Activated gamma-delta T cell treated with anti-CD3 and anti-CD28 coated beads, Interleukin-2, amount 50 U/mL, for 16 hours (primary cell): ENCODE results near the gene PRKAG2.

Experiments
- DNase-seq: peaks from one replicate; pipeline ENCODE4 v3.0.0-alpha.2; 2020; ENCODE audit warnings: low read depth

Gene PRKAG2

GRCh38 chr7:151678227-151678604 is 198.7 kb downstream of the PRKAG2 start:
- no peak for DNase-seq

GRCh38 chr7:151677581-151678226 is 199.2 kb downstream of the PRKAG2 start:
- no peak for DNase-seq

DNA sequence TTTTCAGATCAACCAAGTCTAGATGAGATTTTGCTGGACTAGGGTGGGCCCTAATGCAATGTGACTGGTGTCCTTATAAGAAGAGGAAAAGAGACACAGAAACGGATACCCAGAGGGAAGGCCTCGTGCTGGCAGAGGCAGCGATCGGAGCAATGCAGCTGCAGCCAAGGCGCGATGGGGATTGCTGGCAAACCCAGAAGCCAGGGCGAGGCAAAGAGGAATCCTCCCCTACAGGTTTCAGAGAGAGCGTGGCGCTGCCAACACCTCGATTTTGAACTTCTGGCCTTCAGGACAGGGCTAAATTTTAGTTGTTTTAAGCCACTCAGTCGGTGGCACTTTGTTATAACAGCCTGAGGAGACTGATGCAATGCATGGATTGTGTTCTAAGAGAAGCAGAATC is 200.2 kb downstream of the PRKAG2 start:
- DNase-seq: no peak

GRCh38 chr7:151675196-151675920 is 201.6 kb downstream of the PRKAG2 start:
- no peak for DNase-seq

DNA sequence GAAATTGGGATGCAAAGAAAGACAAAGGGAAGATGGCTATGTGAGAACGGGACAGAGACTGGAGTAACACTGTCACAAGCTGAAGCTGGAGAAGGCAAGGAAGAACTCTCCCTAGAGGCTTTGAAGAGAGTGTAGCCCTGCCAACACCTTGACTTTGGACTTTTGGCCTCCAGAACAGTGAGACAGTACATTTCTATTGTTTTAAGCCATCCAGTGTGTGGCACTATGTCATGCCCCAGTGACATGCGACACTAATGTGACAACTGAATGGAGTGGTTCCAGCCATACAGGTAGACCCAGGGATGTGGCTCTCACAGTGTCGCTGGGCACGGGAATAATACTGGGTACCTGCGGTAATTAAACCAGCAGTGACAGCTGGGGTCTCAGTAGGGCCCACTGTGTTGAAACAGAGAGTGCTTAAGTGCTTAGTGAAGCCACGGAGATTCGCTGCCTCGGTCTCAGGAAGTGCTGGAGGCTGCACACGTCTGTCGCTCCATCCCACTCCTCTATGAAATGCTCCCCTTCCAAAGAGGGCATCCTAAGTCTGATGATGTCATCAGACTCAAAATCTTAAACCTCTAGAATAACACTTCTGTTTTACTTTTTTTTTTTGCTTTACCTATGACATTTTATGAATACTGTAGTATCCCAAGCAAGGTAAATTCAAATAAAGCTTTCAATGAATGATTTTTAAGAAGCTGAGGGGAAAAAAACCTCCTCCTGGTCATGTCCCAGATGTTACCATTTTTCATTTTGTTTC is 202.6 kb downstream of the PRKAG2 start:
- no peak for DNase-seq

GRCh38 chr7:151673216-151673615 is 203.7 kb downstream of the PRKAG2 start:
- no peak for DNase-seq

DNA sequence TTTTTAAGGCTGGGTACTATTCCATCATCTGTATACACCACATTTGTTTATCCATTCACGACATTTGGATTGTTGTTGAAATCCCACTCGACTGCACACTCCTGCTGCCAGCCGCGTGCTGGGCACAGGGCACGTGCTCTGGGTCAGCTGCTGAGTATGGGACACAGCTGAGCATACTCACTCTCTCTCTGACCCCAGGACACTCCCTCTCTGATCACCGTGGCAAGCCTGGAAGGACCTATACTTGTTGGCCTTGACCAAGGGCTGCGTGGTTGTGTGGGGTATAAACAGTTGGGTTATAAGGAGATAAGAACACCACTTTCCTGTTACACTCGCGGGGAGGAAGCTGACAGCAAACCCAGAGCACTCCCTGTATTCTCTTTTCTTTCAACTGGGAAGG is 204.2 kb downstream of the PRKAG2 start:
- DNase-seq: no peak

DNA sequence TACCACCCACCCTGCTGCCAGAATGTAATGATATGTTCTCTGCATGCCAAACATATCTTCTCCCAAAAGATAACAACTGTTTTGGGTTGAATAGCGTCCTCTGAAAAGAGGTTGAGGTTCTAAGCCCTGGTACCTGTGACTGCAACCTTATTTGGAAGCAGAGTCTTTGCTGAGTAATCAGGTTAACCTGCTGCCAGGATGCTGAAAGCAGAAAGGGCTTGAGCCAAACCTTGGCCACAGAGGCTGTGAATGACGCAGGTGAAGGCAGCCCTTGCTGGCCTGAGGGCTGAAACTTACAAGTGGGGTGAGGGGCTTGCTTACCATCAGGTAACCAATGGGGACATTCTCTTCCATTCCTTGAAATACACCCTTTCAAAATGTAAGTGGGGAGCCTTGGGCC is 205.4 kb downstream of the PRKAG2 start:
- DNase-seq: no peak

DNA sequence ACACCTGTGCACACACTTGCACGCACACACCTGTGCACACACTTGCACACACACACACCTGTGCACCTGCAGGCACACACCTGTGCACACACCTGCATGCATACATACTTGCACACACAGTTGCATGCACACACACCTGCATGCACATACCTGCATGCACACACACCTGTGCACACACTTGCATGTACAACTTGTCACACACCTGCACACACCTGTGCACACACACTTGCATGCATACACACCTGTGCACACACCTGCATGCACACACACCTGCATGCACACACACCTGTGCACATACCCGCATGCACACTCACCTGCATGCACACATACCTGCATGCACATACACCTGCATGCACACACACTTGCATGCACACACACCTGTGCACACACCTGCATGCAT is 207.2 kb downstream of the PRKAG2 start:
- no peak for DNase-seq

DNA sequence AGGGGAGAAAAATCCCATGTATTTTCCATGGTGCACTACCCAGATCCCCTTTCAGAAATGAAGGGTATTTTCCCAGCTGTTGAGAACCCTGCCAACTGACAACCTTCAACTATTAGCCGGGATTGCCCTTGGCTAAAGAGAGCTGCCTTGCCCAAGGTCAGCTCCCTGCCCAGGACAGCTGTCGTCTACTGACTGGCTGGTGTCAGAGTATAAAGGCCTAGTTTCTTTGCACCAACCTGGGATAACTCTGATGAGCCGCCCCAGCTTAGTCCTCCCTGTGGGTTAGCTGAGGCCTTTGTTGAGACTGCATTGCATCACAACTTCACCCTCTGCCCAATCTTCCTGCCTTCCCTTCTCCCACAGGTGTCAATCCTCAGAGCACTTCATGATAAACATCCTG is 210.0 kb downstream of the PRKAG2 start:
- no peak for DNase-seq

- no peak for DNase-seq
Observed at GRCh38 chr7:151665368-151665767, 211.5 kb downstream of the PRKAG2 start.

GRCh38 chr7:151664268-151664667 is 212.6 kb downstream of the PRKAG2 start:
- DNase-seq: no peak

- no peak for DNase-seq
Observed at GRCh38 chr7:151663382-151664100, 213.4 kb downstream of the PRKAG2 start.

DNA sequence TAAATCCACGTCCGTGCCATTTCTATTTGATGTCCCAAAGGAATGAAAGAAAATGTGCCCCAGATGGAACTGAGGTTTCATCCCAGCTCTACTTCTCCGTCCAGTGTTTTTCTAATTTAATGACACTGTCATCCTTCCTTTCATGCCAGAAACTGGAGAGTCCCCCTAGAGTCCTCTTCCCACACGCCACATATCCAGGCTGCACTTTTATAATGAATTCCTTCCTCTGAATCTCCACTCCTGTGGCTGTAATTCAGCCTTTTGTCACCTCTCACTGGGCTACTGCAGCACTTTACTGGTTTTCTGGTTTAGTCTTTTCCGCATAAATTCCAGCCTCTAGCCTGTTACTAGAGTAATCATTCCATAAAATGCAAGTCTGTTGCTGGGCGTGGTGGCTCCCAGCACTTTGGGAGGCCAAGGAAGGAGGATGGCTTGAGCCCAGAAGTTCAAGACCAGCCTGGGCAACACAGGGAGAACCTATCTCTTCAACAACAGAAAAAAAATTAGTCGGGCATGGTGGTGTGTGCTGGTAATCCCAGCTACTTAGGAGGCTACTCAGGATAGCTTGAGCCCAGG is 214.6 kb downstream of the PRKAG2 start:
- DNase-seq: no peak

DNA sequence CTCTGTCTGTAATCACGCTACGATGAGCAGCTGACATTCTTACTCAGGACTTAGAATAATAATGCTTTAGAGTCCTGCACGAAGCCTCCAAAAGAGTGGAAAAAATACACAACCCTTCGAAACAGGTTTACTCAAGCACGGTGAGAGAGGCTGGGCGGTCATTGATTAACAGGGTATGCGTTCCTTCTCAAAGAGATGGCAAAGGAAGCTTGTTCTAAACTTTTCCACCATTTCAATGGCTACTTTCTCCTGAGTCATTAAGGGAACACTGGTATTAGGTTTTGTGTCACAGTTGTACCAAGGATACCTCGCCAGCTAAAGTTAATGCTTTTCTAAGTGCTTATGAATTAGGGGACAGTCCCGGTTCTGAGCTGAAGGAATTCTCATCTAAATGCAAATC is 215.3 kb downstream of the PRKAG2 start:
- DNase-seq: no peak

GRCh38 chr7:151660141-151660540 is 216.8 kb downstream of the PRKAG2 start:
- DNase-seq: no peak

GRCh38 chr7:151659219-151659618 is 217.7 kb downstream of the PRKAG2 start:
- DNase-seq: no peak

GRCh38 chr7:151658778-151659177 is 218.1 kb downstream of the PRKAG2 start:
- DNase-seq: no peak

- no peak for DNase-seq
Observed at GRCh38 chr7:151657173-151657572, 219.7 kb downstream of the PRKAG2 start.

GRCh38 chr7:151655555-151655954 is 221.4 kb downstream of the PRKAG2 start:
- DNase-seq: no peak

DNA sequence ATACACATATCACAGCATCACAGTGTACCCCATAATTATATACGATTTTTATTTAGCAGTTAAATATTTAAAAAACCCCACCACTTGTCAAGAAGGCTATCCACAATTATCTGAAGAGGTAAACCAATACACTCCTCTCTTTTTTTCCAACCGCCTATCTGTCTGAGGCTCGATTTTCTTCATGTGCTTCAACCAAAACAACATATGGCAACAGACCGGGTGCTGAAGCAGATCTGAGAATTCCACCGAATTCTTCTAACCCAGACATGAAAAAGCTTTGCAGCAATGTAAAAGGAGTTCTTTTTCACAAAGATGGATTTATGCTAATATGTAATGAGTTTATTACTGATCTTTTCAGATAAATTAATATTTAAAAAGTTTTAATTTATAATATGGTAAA is 224.8 kb downstream of the PRKAG2 start:
- DNase-seq: no peak

- DNase-seq: no peak
Observed at GRCh38 chr7:151650161-151650560, 226.8 kb downstream of the PRKAG2 start.
